Brain microvascular endothelial cell (primary cell): ENCODE measurements around the gene CLEC18B.

ENCODE experiments used
- DNase-seq: peaks from one replicate; pipeline ENCODE4 v3.0.0-alpha.2; 2020
- H3K27ac ChIP-seq: fragments of 250-450 bp; sonication (Bioruptor Pico); 2 replicates; pipeline ENCODE4 v1.5.1; 2020; ENCODE audit warnings: mild to moderate bottlenecking, moderate library complexity
- H3K27me3 ChIP-seq: fragments of 250-450 bp; sonication (Bioruptor Pico); replicated peaks from 2 replicates; pipeline ENCODE4 v1.5.1; 2020; ENCODE audit warnings: mild to moderate bottlenecking
- H3K36me3 ChIP-seq: fragments of 250-450 bp; sonication (Bioruptor Pico); replicated peaks from 2 replicates; pipeline ENCODE4 v1.5.1; 2020; ENCODE audit warnings: mild to moderate bottlenecking
- H3K4me3 ChIP-seq: 2 replicates; pipeline ENCODE4 v1.5.1; 2011; ENCODE audit warnings: low read depth, mild to moderate bottlenecking, control low read depth, low read length, moderate library complexity
- CTCF ChIP-seq: IDR thresholded peaks from 2 replicates; pipeline ENCODE4 v1.5.1; 2011; ENCODE audit warnings: low read depth, mild to moderate bottlenecking, moderate library complexity, low read length, control low read depth, inconsistent platforms; ENCODE audit errors: missing control alignments
- in situ Hi-C: cut with HindIII; loops from 2 replicates; pipeline ENCODE4 v1.10.0; 2017; ENCODE audit warnings: low sequenced_read_pairs, low pct_ligation_motif_present

The CLEC18B gene

GRCh38 chr16:74465281-74465680 lies 44.0 kb upstream of the CLEC18B start:
- no peak overlapping the region for H3K27ac ChIP-seq
- no peak for TF ChIP-seq CTCF
- H3K27me3 ChIP-seq, result no peaks in the 10 kb centered on the region
- DNase-seq, result no peak
- no peak overlapping the region for H3K4me3 ChIP-seq
- peaks cover 53% of the 10 kb centered on the region for H3K36me3 ChIP-seq
- in situ Hi-C loops, result no loop called here

DNA sequence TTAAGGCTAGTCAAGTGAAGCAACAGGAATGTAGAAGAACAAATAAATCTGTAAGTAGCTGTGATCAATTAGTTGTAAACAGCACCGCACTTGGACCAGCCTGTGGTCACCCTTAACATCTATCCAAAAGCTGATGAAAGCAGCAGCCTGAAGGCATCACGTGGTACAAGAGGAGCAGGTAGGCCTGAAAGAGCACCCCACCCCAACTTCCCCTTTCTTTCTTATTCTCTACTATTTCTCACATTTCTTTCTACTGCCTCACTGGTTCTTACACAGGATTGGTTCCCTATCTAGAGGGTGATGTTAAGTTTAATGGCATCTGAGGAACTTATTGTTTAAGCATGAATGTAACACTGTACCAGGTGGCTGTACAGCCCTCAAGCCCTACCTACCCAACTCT lies 42.6 kb upstream of the CLEC18B start:
- no peak overlapping the region for H3K4me3 ChIP-seq
- no peak for DNase-seq
- no peak overlapping the region for H3K27ac ChIP-seq
- H3K36me3 ChIP-seq, result peaks cover 47% of the 10 kb centered on the region
- in situ Hi-C loops, result no loop called here
- no peak for TF ChIP-seq CTCF
- H3K27me3 ChIP-seq, result no peaks in the 10 kb centered on the region

GRCh38 chr16:74462361-74462760 lies 41.1 kb upstream of the CLEC18B start:
- TF ChIP-seq CTCF, result no peak
- no peak for DNase-seq

GRCh38 chr16:74461826-74462225 lies 40.5 kb upstream of the CLEC18B start:
- H3K36me3 ChIP-seq, result peaks cover 46% of the 10 kb centered on the region
- no peak overlapping the region for H3K4me3 ChIP-seq
- in situ Hi-C loops, result no loop called here
- no peak for TF ChIP-seq CTCF
- DNase-seq, result no peak
- no peak overlapping the region for H3K27ac ChIP-seq
- H3K27me3 ChIP-seq, result no peaks in the 10 kb centered on the region

More at GRCh38 chr16:74462361-74462760, 41.1 kb upstream of the CLEC18B start:
- H3K27me3 ChIP-seq, result no peaks in the 10 kb centered on the region
- in situ Hi-C loops, result no loop called here
- H3K27ac ChIP-seq, result no peak overlapping the region
- H3K4me3 ChIP-seq, result no peak overlapping the region
- peaks cover 47% of the 10 kb centered on the region for H3K36me3 ChIP-seq

DNA sequence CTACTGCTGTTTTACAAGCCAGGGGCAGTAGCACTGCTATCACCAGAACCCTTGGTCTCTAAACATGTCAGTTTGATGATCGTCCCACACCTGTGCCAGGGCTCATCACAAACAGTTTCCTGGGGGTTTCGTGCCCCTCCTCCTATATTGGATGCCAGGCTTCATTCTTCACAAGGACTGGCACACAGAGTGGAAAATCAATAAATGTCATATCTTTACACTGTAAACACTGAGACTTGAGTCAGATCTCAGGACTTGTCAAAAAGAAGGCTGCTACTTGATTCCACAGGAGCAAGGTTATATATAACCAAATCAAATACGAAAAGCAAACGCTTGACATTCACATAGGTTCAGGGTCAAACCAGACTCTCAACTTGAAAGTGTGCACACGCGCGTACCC lies 39.3 kb upstream of the CLEC18B start:
- DNase-seq, result no peak
- no peaks in the 10 kb centered on the region for H3K27me3 ChIP-seq
- in situ Hi-C loops, result no loop called here
- H3K27ac ChIP-seq, result no peak overlapping the region
- TF ChIP-seq CTCF, result no peak
- peaks cover 50% of the 10 kb centered on the region for H3K36me3 ChIP-seq
- no peak overlapping the region for H3K4me3 ChIP-seq

- H3K27ac ChIP-seq, result peak overlapping the region; percentile 54
- in situ Hi-C loops, result no loop called here
Observed at GRCh38 chr16:74456290-74456625, 35.0 kb upstream of the CLEC18B start.

More at GRCh38 chr16:74456290-74456625, 35.0 kb upstream of the CLEC18B start:
- Histone ChIP-seq H3K4me3 (no peak overlapping the region), H3K36me3 (peaks cover 51% of the 10 kb centered on the region), H3K27me3 (no peaks in the 10 kb centered on the region)
- no peak for TF ChIP-seq CTCF
- no peak for DNase-seq
